ENCODE data around the gene MYO1D. TPM values are rescaled to one million over a fixed set of nuclear protein-coding genes. Genes with fewer than 3 reads are reported as not detected.

MYO1D gene
- total RNA-seq, 1 experiment from 2014 or later = 35.7 TPM

- intact Hi-C loops (cut with micrococcal nuclease) = no loop called here
- no peaks in the 10 kb centered on the region for H3K4me1 ChIP-seq (ENCODE audit: control insufficient read depth in 1 of 2, insufficient read depth in 2 of 2, low read length in 2 of 2)
- no peak overlapping the region for H3K27ac ChIP-seq (ENCODE audit: low read depth, low read length)
- TF ChIP-seq TCF7L2 (IDR thresholded peaks at IDR 0.05; ENCODE audit: borderline replicate concordance, extremely low read depth, insufficient read depth, insufficient read length) (no peak), ZFX (IDR thresholded peaks at IDR 0.05) (no peak), JUND (IDR thresholded peaks at IDR 0.05) (no peak), CEBPB (IDR thresholded peaks at IDR 0.05; ENCODE audit: low read depth) (no peak), SP1 (IDR thresholded peaks at IDR 0.05; ENCODE audit: low read depth) (no peak), EZH2phosphoT487 (IDR thresholded peaks at IDR 0.05; ENCODE audit: borderline replicate concordance) (no peak), CTCF (IDR thresholded peaks at IDR 0.05 in 2 of 3, conservative IDR thresholded peaks at IDR 0.05 in 1 of 3; ENCODE audit: borderline replicate concordance in 1 of 3, insufficient read depth in 1 of 3, low read depth in 2 of 3, low read length in 2 of 3) (no peak), RAD21 (IDR thresholded peaks at IDR 0.05; ENCODE audit: low read depth) (no peak), EZH2 (IDR thresholded peaks at IDR 0.05) (no peak), FOSL1 (IDR thresholded peaks at IDR 0.05; ENCODE audit: low read depth) (no peak), SIN3A (IDR thresholded peaks at IDR 0.05; ENCODE audit: low read depth) (no peak), ELF1 (IDR thresholded peaks at IDR 0.05; ENCODE audit: borderline replicate concordance, low read depth) (no peak), POLR2A (IDR thresholded peaks at IDR 0.05; ENCODE audit: borderline replicate concordance, extremely low read depth, insufficient read depth, insufficient read length) (no peak), SRF (IDR thresholded peaks at IDR 0.05; ENCODE audit: low read depth) (no peak), CBX3 (IDR thresholded peaks at IDR 0.05; ENCODE audit: low read depth) (no peak), EGR1 (IDR thresholded peaks at IDR 0.05; ENCODE audit: low read depth) (no peak), POLR2AphosphoS5 (IDR thresholded peaks at IDR 0.05; ENCODE audit: low read depth, low read length) (no peak), YY1 (IDR thresholded peaks at IDR 0.05; ENCODE audit: extremely low read depth, insufficient replicate concordance, low read depth, low read length) (no peak)
- TF ChIP-seq, protein P1, sequence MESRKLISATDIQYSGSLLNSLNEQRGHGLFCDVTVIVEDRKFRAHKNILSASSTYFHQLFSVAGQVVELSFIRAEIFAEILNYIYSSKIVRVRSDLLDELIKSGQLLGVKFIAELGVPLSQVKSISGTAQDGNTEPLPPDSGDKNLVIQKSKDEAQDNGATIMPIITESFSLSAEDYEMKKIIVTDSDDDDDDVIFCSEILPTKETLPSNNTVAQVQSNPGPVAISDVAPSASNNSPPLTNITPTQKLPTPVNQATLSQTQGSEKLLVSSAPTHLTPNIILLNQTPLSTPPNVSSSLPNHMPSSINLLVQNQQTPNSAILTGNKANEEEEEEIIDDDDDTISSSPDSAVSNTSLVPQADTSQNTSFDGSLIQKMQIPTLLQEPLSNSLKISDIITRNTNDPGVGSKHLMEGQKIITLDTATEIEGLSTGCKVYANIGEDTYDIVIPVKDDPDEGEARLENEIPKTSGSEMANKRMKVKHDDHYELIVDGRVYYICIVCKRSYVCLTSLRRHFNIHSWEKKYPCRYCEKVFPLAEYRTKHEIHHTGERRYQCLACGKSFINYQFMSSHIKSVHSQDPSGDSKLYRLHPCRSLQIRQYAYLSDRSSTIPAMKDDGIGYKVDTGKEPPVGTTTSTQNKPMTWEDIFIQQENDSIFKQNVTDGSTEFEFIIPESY (IDR thresholded peaks at IDR 0.05; ENCODE audit: extremely low read depth, insufficient replicate concordance, low read length) = no peak
- ChIA-PET CTCF (no interaction called here), POLR2A (no interaction called here), RAD21 (ENCODE audit: low non-redundant PET in 1 of 2, low total read pairs in 2 of 2, uncharacterized antibody in 2 of 2, unreplicated experiment in 2 of 2) (no interaction called here)
- DNase-seq (ENCODE audit: low read depth, low spot score) = no peak
- H3K4me2 ChIP-seq (ENCODE audit: low read length) = no peak overlapping the region
- H3K9ac ChIP-seq (ENCODE audit: low read length) = no peak overlapping the region
- no peaks in the 10 kb centered on the region for H3K27me3 ChIP-seq (ENCODE audit: insufficient read depth, low read length)
- H3K9me2 ChIP-seq (ENCODE audit: insufficient read depth) = no peaks in the 10 kb centered on the region; the same call in 1 of the 2 replicates
- no peaks in the 10 kb centered on the region for H4K20me1 ChIP-seq (ENCODE audit: insufficient read depth)
- BruUV-seq (replicated peaks) = no TSS peak
- ATAC-seq = no peak
- H2AFZ ChIP-seq (ENCODE audit: low read depth, low read length, poor library complexity, severe bottlenecking) = no peak overlapping the region
- H3K36me3 ChIP-seq (ENCODE audit: control insufficient read depth in 1 of 2, insufficient read depth in 2 of 2, low read length in 2 of 2) = no peaks in the 10 kb centered on the region
- no peaks in the 10 kb centered on the region for H3K9me3 ChIP-seq (ENCODE audit: control insufficient read depth in 1 of 2, insufficient read depth in 1 of 2, low read depth in 1 of 2, low read length in 2 of 2)
- no peaks in the 10 kb centered on the region for H3K79me2 ChIP-seq (ENCODE audit: insufficient read depth, low read length)
- no peak overlapping the region for H3K4me3 ChIP-seq (replicated peaks in 1 of 2; ENCODE audit: low read depth in 1 of 2, low read length in 2 of 2)
Observed at GRCh38 chr17:32813021-32813420, 63.9 kb downstream of the MYO1D start.

All from HCT116 (cell line).